WTC11 (cell line): Measurements from ENCODE around the gene CXCL10. TPM values are rescaled to one million over a fixed set of nuclear protein-coding genes. Genes with fewer than 3 reads are reported as not detected.

ENCODE experiments used
- ATAC-seq: fragments of 200-7000 bp; cut with Tn5 transposase; 2 replicates; pipeline ENCODE4 v1.10.0; 2021; ENCODE audit warnings: mild to moderate bottlenecking, moderate library complexity
- CTCF ChIA-PET: fragments of 300-600 bp; sonication (Branson Sonifier 250); formaldehyde crosslinking; loops from one replicate; lab custom pipeline; 2021; ENCODE audit warnings: antibody characterized with exemption; lab: Charles Lee
- POLR2A ChIA-PET: fragments of 350-600 bp; sonication (Branson Sonifier 250); formaldehyde crosslinking; loops from one replicate; lab custom pipeline; 2021; ENCODE audit warnings: antibody characterized with exemption; lab: Charles Lee
- DNase-seq: peaks from one replicate; pipeline ENCODE4 v3.0.0; 2021; ENCODE audit warnings: low spot score
- H3K27ac Mint-ChIP-seq: 2 replicates; pipeline ENCODE4 v1.8.0; 2021; ENCODE audit warnings: mixed read lengths
- H3K27me3 Mint-ChIP-seq: 2 replicates; pipeline ENCODE4 v1.8.0; 2021; ENCODE audit warnings: low read depth, mild to moderate bottlenecking, moderate library complexity, mixed read lengths
- H3K36me3 Mint-ChIP-seq: 2 replicates; pipeline ENCODE4 v1.8.0; 2021; ENCODE audit warnings: mixed read lengths
- H3K4me1 Mint-ChIP-seq: 2 replicates; pipeline ENCODE4 v1.8.0; 2022; ENCODE audit warnings: mixed read lengths
- H3K4me3 Mint-ChIP-seq: 2 replicates; pipeline ENCODE4 v1.8.0; 2021; ENCODE audit warnings: mild to moderate bottlenecking, moderate library complexity, mixed read lengths
- H3K9me3 Mint-ChIP-seq: 2 replicates; pipeline ENCODE4 v1.8.0; 2021; ENCODE audit warnings: mixed read lengths
- ATF1 ChIP-seq: sonication (generic); formaldehyde crosslinking; IDR thresholded peaks from 2 replicates; pipeline ENCODE4 v1.8.1; 2023; ENCODE audit warnings: mild to moderate bottlenecking, moderate library complexity, missing genetic modification reagents
- CBFB ChIP-seq: sonication (generic); formaldehyde crosslinking; IDR thresholded peaks from 2 replicates; pipeline ENCODE4 v1.8.1; 2022; ENCODE audit warnings: mild to moderate bottlenecking, low read depth, missing genetic modification reagents
- ELF4 ChIP-seq: sonication (generic); formaldehyde crosslinking; IDR thresholded peaks from 2 replicates; pipeline ENCODE4 v1.8.1; 2022; ENCODE audit warnings: low read depth, mild to moderate bottlenecking, moderate library complexity, missing genetic modification reagents
- ETV6 ChIP-seq: sonication (generic); formaldehyde crosslinking; IDR thresholded peaks from 2 replicates; pipeline ENCODE4 v1.8.1; 2022; ENCODE audit warnings: mild to moderate bottlenecking, missing genetic modification reagents
- FOXJ3 ChIP-seq: sonication (generic); formaldehyde crosslinking; IDR thresholded peaks from 2 replicates; pipeline ENCODE4 v1.9.0; 2021; ENCODE audit warnings: missing genetic modification reagents, mild to moderate bottlenecking, borderline replicate concordance
- IRF2 ChIP-seq: sonication (generic); formaldehyde crosslinking; IDR thresholded peaks from 2 replicates; pipeline ENCODE4 v1.8.0; 2022; ENCODE audit warnings: low read depth, missing genetic modification reagents, borderline replicate concordance
- NFATC4 ChIP-seq: fragments of 250-450 bp; sonication (Bioruptor Pico); IDR thresholded peaks from 2 replicates; pipeline ENCODE4 v1.9.0; 2021; ENCODE audit warnings: mild to moderate bottlenecking
- NFYB ChIP-seq: sonication (generic); formaldehyde crosslinking; conservative IDR thresholded peaks from 2 replicates; pipeline ENCODE4 v1.8.0; 2022; ENCODE audit warnings: low read depth, missing genetic modification reagents
- NR1H2 ChIP-seq: sonication (generic); formaldehyde crosslinking; IDR thresholded peaks from 2 replicates; pipeline ENCODE4 v1.9.0; 2021; ENCODE audit warnings: mild to moderate bottlenecking, moderate library complexity, missing genetic modification reagents
- RORB ChIP-seq: fragments of 250-450 bp; sonication (Bioruptor Pico); IDR thresholded peaks from 2 replicates; pipeline ENCODE4 v1.9.0; 2021; ENCODE audit warnings: mild to moderate bottlenecking
- SMAD3 ChIP-seq: sonication (generic); formaldehyde crosslinking; IDR thresholded peaks from 2 replicates; pipeline ENCODE4 v1.8.0; 2022; ENCODE audit warnings: missing genetic modification reagents, mild to moderate bottlenecking, borderline replicate concordance
- TCF7 ChIP-seq: sonication (generic); formaldehyde crosslinking; IDR thresholded peaks from 2 replicates; pipeline ENCODE4 v1.8.0; 2022; ENCODE audit warnings: mild to moderate bottlenecking, low read depth, missing genetic modification reagents, moderate library complexity
- TEAD4 ChIP-seq: sonication (generic); formaldehyde crosslinking; IDR thresholded peaks from 2 replicates; pipeline ENCODE4 v1.8.0; 2022; ENCODE audit warnings: mild to moderate bottlenecking, missing genetic modification reagents
- ZNF138 ChIP-seq: sonication (generic); formaldehyde crosslinking; conservative IDR thresholded peaks from 2 replicates; pipeline ENCODE4 v1.8.1; 2022; ENCODE audit warnings: mild to moderate bottlenecking, moderate library complexity, missing genetic modification reagents
- ZNF219 ChIP-seq: sonication (generic); formaldehyde crosslinking; IDR thresholded peaks from 2 replicates; pipeline ENCODE4 v1.8.0; 2023; ENCODE audit warnings: missing genetic modification reagents, mild to moderate bottlenecking, borderline replicate concordance
- ZNF263 ChIP-seq: sonication (generic); formaldehyde crosslinking; IDR thresholded peaks from 2 replicates; pipeline ENCODE4 v1.8.1; 2022; ENCODE audit warnings: low read depth, mild to moderate bottlenecking, moderate library complexity, missing genetic modification reagents
- ZNF416 ChIP-seq: fragments of 250-450 bp; sonication (Bioruptor Pico); IDR thresholded peaks from 2 replicates; pipeline ENCODE4 v1.9.0; 2021; ENCODE audit warnings: mild to moderate bottlenecking, inconsistent platforms
- total RNA-seq: library from RNA; stranded (reverse); gene quantifications from 3 replicates; pipeline ENCODE4 v1.2.3, GENCODE V29; 2021
- TF ChIP-seq, protein P1 (sequence below): sonication (generic); formaldehyde crosslinking; conservative IDR thresholded peaks from 2 replicates; pipeline ENCODE4 v1.8.1; 2023; ENCODE audit warnings: mild to moderate bottlenecking, low read depth, missing genetic modification reagents, moderate library complexity
- TF ChIP-seq, protein P2 (sequence below): sonication (generic); formaldehyde crosslinking; IDR thresholded peaks from 2 replicates; pipeline ENCODE4 v1.8.1; 2023; ENCODE audit warnings: mild to moderate bottlenecking, moderate library complexity, missing genetic modification reagents
- TF ChIP-seq, protein P3 (sequence below): fragments of 250-450 bp; sonication (Bioruptor Pico); conservative IDR thresholded peaks from 2 replicates; pipeline ENCODE4 v1.9.0; 2021; ENCODE audit warnings: mild to moderate bottlenecking
- TF ChIP-seq, protein P4 (sequence below): sonication (generic); formaldehyde crosslinking; IDR thresholded peaks from 2 replicates; pipeline ENCODE4 v1.8.1; 2023; ENCODE audit warnings: mild to moderate bottlenecking, missing genetic modification reagents
- TF ChIP-seq, protein P5 (sequence below): sonication (generic); formaldehyde crosslinking; IDR thresholded peaks from 2 replicates; pipeline ENCODE4 v1.8.1; 2022; ENCODE audit warnings: missing genetic modification reagents, borderline replicate concordance
- TF ChIP-seq, protein P6 (sequence below): sonication (generic); formaldehyde crosslinking; IDR thresholded peaks from 2 replicates; pipeline ENCODE4 v1.8.1; 2022; ENCODE audit warnings: mild to moderate bottlenecking, missing genetic modification reagents, moderate library complexity, borderline replicate concordance

Gene CXCL10
- total RNA-seq, 1 experiment from 2014 or later = not detected

DNA sequence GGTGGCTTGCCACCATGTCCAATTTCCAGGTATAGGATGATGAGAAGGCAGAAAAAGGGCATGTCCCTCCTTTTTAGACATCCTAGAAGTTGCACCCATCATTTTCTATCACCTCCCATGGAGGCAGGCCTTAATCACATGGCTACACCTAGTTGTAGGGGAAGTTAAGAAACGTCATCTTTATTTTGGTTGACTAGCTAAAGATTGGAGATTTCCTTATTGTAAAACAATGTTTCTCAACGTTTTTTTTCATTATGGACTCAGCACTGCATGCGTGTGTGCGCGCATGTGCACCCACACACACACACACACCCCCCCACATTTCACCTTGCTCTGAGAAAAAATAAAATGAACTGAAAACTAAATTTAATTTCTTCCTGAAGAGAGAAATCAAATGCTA lies 14.0 kb downstream of the CXCL10 start (continued):
- TF ChIP-seq, protein P1, sequence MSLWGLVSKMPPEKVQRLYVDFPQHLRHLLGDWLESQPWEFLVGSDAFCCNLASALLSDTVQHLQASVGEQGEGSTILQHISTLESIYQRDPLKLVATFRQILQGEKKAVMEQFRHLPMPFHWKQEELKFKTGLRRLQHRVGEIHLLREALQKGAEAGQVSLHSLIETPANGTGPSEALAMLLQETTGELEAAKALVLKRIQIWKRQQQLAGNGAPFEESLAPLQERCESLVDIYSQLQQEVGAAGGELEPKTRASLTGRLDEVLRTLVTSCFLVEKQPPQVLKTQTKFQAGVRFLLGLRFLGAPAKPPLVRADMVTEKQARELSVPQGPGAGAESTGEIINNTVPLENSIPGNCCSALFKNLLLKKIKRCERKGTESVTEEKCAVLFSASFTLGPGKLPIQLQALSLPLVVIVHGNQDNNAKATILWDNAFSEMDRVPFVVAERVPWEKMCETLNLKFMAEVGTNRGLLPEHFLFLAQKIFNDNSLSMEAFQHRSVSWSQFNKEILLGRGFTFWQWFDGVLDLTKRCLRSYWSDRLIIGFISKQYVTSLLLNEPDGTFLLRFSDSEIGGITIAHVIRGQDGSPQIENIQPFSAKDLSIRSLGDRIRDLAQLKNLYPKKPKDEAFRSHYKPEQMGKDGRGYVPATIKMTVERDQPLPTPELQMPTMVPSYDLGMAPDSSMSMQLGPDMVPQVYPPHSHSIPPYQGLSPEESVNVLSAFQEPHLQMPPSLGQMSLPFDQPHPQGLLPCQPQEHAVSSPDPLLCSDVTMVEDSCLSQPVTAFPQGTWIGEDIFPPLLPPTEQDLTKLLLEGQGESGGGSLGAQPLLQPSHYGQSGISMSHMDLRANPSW (CRISPR knock-in tag) = no peak
- TF ChIP-seq CBFB (no peak), ZNF219 (CRISPR knock-in tag) (no peak), NFYB (CRISPR knock-in tag) (no peak), ZNF138 (CRISPR knock-in tag) (no peak), NR1H2 (CRISPR knock-in tag) (no peak), ELF4 (CRISPR knock-in tag) (no peak)
- TF ChIP-seq, protein P2, sequence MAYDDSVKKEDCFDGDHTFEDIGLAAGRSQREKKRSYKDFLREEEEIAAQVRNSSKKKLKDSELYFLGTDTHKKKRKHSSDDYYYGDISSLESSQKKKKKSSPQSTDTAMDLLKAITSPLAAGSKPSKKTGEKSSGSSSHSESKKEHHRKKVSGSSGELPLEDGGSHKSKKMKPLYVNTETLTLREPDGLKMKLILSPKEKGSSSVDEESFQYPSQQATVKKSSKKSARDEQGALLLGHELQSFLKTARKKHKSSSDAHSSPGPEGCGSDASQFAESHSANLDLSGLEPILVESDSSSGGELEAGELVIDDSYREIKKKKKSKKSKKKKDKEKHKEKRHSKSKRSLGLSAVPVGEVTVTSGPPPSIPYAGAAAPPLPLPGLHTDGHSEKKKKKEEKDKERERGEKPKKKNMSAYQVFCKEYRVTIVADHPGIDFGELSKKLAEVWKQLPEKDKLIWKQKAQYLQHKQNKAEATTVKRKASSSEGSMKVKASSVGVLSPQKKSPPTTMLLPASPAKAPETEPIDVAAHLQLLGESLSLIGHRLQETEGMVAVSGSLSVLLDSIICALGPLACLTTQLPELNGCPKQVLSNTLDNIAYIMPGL (CRISPR knock-in tag) = no peak

DNA sequence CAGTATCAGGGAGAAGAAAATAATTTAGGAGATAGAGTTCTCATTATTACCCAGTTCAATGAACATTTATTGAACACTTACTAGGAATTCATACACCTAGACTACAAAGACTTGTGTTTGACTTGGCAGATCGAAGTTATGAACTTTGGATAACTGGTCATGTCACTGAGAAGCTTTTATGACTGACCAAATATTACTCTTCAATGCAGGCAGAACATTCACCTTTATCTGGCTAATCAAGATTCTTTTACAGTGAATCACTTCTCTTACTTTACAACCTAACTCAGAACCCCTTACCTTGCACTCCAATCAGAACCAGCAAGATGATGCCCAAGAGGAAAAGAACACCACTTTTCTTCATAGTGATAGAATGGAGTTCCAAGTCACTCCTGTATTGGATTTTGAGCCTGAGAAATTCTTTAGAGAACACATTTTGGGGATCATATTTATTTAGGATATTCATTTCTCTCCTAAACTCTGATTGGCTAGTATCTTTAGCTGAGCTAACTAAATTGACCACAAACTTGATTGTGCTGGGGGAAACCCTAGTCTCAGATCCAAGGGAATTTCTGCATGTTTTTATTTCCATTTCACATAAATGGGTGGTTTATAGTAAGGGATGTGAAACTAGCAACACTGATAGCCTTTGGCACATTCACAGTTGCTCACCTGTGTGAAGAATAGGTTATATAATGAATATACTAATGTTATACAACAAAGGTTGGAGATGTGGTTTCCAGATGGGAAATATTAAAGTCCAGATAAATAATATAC lies 16.0 kb downstream of the CXCL10 start, which contains the start of gene CXCL9:
TSS of gene CXCL9 (minus strand) at position 421 of the 774 bp plus-strand sequence. CDS start at position 361, 60 bp downstream.
- H3K4me1 Mint-ChIP-seq = peaks cover 11% of the 10 kb centered on the region
- H3K4me3 Mint-ChIP-seq = no peak within 1 kb of the TSS
- peaks cover 15% of the 10 kb centered on the region for H3K27me3 Mint-ChIP-seq
- DNase-seq = no peak
- ATAC-seq = no peak
- CTCF ChIA-PET = interaction anchor here (1.0 kb wide), 1 partner anchor 11 kb away, joined by 5 read pairs; no protein-coding TSS in a partner anchor
- H3K9me3 Mint-ChIP-seq = no peaks in the 10 kb centered on the region
- POLR2A ChIA-PET = no interaction called here
- no peak within 1 kb of the TSS for H3K27ac Mint-ChIP-seq
- H3K36me3 Mint-ChIP-seq = no peaks in the 10 kb centered on the region
- TF ChIP-seq ZNF263 (CRISPR knock-in tag) (no peak), FOXJ3 (CRISPR knock-in tag) (no peak), ETV6 (CRISPR knock-in tag) (no peak), ZNF416 (CRISPR knock-in tag) (no peak), IRF2 (CRISPR knock-in tag) (no peak), RORB (CRISPR knock-in tag) (no peak), TEAD4 (CRISPR knock-in tag) (no peak), ATF1 (CRISPR knock-in tag) (no peak), NFATC4 (no peak), TCF7 (CRISPR knock-in tag) (no peak), SMAD3 (CRISPR knock-in tag) (no peak), ZNF138 (CRISPR knock-in tag) (no peak)
- TF ChIP-seq, protein P3, sequence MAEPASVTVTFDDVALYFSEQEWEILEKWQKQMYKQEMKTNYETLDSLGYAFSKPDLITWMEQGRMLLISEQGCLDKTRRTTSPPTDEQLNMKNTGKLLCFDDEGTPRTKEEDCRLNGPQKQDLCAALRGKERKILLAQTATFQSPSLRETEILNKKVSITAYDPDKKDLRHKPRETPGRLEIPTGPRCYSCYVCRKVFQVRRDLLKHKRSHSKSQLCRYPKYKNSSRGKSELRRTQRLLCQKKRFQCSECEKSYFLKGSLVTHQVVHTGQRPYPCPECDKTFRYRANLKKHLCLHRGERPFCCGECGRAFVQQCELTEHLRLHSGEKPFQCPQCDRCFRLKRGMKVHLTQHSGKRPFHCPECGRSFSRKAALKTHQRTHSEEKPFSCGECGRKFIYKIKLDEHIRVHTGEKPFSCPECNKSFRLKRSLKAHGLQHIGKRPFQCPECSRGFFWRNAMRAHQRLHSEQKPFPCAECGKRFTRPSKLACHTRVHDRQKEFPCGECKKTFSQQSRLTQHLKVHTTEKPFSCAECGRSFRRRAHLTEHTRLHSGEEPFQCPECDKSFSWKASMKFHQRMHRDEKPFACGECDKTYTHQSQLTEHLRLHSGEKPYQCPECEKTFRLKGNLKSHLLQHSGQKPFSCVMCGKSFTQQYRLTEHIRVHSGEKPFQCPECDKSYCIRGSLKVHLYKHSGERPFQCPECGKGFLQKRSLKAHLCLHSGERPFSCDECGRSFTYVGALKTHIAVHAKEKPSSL (CRISPR knock-in tag) = no peak
- TF ChIP-seq, protein P4, sequence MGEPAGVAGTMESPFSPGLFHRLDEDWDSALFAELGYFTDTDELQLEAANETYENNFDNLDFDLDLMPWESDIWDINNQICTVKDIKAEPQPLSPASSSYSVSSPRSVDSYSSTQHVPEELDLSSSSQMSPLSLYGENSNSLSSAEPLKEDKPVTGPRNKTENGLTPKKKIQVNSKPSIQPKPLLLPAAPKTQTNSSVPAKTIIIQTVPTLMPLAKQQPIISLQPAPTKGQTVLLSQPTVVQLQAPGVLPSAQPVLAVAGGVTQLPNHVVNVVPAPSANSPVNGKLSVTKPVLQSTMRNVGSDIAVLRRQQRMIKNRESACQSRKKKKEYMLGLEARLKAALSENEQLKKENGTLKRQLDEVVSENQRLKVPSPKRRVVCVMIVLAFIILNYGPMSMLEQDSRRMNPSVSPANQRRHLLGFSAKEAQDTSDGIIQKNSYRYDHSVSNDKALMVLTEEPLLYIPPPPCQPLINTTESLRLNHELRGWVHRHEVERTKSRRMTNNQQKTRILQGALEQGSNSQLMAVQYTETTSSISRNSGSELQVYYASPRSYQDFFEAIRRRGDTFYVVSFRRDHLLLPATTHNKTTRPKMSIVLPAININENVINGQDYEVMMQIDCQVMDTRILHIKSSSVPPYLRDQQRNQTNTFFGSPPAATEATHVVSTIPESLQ (CRISPR knock-in tag) = no peak
- TF ChIP-seq, protein P5, sequence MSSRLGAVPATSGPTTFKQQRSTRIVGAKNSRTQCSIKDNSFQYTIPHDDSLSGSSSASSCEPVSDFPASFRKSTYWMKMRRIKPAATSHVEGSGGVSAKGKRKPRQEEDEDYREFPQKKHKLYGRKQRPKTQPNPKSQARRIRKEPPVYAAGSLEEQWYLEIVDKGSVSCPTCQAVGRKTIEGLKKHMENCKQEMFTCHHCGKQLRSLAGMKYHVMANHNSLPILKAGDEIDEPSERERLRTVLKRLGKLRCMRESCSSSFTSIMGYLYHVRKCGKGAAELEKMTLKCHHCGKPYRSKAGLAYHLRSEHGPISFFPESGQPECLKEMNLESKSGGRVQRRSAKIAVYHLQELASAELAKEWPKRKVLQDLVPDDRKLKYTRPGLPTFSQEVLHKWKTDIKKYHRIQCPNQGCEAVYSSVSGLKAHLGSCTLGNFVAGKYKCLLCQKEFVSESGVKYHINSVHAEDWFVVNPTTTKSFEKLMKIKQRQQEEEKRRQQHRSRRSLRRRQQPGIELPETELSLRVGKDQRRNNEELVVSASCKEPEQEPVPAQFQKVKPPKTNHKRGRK (CRISPR knock-in tag) = no peak
- TF ChIP-seq, protein P6, sequence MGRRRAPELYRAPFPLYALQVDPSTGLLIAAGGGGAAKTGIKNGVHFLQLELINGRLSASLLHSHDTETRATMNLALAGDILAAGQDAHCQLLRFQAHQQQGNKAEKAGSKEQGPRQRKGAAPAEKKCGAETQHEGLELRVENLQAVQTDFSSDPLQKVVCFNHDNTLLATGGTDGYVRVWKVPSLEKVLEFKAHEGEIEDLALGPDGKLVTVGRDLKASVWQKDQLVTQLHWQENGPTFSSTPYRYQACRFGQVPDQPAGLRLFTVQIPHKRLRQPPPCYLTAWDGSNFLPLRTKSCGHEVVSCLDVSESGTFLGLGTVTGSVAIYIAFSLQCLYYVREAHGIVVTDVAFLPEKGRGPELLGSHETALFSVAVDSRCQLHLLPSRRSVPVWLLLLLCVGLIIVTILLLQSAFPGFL (CRISPR knock-in tag) = no peak
